Cardiac fibroblast (primary cell): ENCODE results near the gene RAB11FIP4.

ENCODE experiments used
- DNase-seq, 2 donors: peaks; one replicate each; pipeline versions ENCODE4 v3.0.0 to v3.0.0-alpha.2; 2010; ENCODE audit warnings: low read depth in 2 of 2
- H3K4me3 ChIP-seq, 2 donors: replicated peaks in 1 of 2; 1 replicate in 1 of 2; 2 replicates in 1 of 2; pipeline ENCODE4 v1.5.1; 2011; ENCODE audit warnings: low read depth in 2 of 2, low read length in 2 of 2, mild to moderate bottlenecking in 2 of 2, moderate library complexity in 1 of 2
- TF ChIP-seq, protein P1 (sequence below): IDR thresholded peaks from one replicate; pipeline ENCODE4 v1.5.1; 2011; ENCODE audit warnings: low read depth, mild to moderate bottlenecking, low read length, inconsistent platforms

The RAB11FIP4 gene

DNA sequence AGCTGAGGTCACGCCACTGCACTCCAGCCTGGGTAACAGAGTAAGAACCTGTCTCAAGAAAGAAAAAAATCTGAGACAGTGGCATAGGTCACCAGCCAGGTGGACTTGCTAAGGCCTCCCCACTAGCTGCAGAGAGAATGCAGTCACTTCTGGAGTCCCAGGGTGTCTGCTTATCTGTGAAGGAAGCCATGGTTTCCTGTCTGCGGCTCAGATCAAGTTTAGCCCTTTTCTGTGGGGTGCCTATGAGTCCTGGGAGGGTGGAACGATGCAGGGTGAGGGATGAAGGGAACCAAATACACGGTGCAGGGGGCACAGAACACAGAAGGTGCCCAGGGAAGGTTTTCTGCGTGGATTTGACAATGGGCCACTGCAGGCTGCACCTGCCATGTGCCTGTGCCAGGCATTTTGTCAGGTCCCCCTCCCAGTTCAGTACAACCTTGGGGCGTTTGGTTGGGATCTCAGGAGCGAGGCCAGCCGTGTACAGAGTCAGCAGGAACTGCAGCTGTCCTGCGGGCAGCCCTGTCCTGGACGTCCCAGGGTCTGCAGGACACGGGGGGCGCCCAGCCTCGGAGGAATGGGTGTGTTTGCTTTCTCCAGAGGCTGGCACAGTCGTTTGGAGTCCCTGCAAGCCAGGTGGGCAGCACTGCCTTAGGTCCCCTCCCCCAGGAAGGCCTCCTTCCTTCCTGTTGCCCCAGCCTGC is 41.8 kb downstream of the RAB11FIP4 start:
- TF ChIP-seq, protein P1, sequence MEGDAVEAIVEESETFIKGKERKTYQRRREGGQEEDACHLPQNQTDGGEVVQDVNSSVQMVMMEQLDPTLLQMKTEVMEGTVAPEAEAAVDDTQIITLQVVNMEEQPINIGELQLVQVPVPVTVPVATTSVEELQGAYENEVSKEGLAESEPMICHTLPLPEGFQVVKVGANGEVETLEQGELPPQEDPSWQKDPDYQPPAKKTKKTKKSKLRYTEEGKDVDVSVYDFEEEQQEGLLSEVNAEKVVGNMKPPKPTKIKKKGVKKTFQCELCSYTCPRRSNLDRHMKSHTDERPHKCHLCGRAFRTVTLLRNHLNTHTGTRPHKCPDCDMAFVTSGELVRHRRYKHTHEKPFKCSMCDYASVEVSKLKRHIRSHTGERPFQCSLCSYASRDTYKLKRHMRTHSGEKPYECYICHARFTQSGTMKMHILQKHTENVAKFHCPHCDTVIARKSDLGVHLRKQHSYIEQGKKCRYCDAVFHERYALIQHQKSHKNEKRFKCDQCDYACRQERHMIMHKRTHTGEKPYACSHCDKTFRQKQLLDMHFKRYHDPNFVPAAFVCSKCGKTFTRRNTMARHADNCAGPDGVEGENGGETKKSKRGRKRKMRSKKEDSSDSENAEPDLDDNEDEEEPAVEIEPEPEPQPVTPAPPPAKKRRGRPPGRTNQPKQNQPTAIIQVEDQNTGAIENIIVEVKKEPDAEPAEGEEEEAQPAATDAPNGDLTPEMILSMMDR = no peak
- DNase-seq = no peak
- no peak overlapping the region for H3K4me3 ChIP-seq

DNA sequence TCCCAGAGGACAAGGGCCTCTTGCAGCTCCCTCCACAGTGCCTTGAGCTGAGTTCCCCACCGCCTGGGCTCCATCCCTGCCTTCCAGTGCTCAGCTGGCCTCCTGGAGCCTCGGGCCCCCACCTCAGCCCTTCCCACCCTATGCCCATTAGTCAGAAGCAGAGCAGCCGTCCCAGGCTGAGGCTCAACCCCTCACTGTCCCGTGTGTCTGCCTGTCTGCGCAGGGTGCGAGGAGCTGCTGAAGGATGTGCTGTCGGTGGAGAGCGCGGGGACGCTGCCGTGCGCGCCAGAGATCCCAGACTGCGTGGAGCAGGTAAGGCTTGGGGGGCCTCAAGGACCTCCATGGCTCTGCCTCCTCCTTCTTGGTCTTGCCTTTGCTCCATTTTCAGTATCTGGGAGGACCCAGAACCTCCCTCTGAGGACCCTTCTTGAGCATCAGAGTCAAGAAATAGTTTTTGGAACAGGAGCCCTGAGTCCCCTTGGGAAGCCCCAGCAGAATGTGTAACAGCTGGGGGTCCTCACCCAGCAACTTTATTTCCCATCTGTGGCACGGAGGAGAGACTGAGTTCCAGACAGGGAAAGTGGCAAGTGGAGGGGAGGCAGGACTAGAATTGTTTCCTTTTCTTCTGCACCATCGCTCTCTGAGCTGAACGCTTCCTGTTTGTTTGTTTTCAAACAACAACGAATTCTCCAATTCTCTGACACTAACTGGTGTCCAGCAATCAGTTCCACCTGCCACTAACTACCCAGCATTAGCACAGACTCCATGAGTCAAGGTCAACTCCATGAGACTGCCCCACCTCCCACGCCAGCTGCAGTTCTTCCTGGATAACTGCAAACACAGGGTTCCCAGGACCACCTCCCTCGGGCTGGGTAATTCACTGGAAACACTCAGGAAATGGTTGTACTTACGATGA is 42.6 kb downstream of the RAB11FIP4 start:
- no peak for DNase-seq
- H3K4me3 ChIP-seq = no peak overlapping the region
- TF ChIP-seq, protein P1 = no peak

DNA sequence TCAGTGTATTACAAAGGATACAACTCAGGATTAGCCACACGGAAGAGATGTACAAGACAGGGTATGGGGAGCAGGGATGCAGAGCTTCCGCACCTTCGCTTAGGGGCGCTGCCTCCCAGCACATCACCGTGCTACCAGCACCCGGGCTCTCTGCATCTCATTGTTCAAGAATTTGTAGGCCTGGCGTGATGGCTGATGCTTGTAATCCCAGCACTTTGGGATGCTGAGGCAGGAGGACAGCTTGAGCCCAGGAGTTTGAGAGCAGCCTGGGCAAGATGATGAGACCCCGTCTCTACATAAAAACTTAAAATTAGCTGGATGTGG is 43.2 kb downstream of the RAB11FIP4 start:
- TF ChIP-seq, protein P1 = no peak
- H3K4me3 ChIP-seq = no peak overlapping the region
- DNase-seq = no peak

DNA sequence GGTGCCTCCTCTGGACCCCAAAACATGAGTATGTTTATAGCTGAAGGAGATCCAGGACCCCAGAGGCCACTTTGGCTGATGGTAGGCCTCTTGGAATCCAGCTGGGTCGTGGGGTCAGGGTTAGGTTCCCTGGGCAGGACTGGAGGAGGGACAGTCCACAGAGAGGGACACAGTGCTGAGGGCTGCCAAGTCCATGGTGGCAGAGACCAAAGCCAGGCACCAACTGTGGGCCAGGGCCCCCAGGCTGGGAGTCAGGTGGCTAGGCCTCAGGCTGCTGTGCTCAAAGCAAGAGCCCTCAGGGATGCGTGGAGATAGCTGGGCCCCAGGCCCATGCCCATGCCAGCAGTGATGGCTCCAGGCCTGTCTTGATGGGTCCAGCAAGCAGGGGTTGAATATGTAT is 44.1 kb downstream of the RAB11FIP4 start:
- no peak for DNase-seq
- H3K4me3 ChIP-seq = no peak overlapping the region
- TF ChIP-seq, protein P1 = no peak

DNA sequence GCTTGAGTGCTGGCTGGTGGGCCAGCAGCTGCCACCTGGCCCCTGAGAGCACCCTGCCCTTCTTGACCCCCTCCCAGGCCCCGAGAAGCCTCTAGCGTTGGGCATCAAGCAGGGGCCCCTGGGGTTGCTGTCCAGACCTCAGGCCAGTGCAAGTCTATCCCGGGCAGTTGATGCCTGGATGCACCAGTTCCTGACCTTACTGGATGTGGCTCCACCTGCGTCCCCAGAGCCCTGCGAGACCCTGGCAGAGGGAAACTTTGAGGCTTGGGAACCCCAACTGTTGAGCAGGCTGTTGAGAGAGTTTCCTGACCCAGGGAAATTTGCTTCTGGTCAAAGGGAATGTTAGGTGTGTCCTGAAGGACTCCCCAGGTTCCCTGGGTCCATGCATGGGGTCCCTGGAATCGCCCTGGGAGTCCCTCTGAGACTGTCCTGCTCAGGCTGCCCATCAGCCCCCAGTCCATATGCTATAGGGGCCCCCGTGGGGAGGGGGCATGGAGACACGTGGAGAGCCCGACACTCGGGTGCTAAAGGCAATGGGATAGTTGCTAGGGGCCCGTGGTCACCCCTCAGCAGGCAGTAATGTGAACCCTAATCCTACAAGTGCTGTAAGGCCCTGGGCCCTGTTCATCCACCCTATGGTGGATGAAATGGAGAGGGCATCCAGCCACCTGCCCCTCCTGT is 46.4 kb downstream of the RAB11FIP4 start:
- TF ChIP-seq, protein P1 = no peak
- no peak for DNase-seq
- H3K4me3 ChIP-seq = no peak overlapping the region

DNA sequence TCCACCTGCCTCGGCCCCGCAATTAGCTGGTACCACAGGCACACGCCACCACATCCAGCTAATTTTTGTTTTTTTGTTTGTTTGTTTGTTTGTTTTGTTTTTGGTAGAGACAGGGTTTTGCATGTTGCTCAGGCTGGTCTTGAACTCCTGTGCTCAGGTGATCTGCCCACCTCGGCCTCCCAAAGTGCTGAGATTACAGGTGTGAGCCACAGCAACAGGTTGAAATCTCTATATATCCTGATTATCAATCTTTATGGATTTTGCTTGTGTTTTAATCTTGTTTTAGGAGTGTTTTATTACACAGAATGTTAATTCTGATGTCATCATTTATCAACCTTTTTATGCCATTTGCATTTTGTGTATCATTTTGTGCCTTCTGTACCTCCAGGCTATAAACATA is 48.2 kb downstream of the RAB11FIP4 start:
- no peak overlapping the region for H3K4me3 ChIP-seq
- no peak for DNase-seq
- TF ChIP-seq, protein P1 = no peak
